AG10803 (cell line): ENCODE results near the gene DBNDD2.

ENCODE experiments used
- DNase-seq: peaks from one replicate; pipeline ENCODE4 v3.0.0; 2010; ENCODE audit warnings: low read depth
- H3K4me3 ChIP-seq: 2 replicates; pipeline ENCODE4 v1.5.1; 2011; ENCODE audit warnings: mild to moderate bottlenecking, low read length, control low read depth
- TF ChIP-seq, protein P1 (sequence below): conservative IDR thresholded peaks from 2 replicates; pipeline ENCODE4 v1.5.1; 2011; ENCODE audit warnings: mild to moderate bottlenecking, low read length, control low read depth, inconsistent platforms

DBNDD2 gene

DNA sequence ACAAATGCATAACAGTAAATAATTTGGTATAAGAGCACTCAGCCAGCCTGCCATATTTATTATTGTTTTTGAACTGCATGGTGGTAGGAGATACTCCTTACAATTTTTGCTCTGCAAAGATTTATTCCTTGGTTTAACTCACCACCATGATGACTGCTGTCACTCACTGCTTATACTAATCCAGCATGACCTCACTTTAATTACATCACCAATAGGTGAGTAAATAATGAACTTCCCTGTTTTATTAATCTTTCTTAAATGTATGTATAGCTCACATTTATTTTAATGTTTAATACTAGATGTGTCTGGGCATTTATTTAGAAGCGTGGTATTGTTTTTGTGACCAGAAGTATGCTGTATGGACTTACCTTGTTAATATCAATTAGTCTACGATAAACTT lies 17.2 kb upstream of the DBNDD2 start:
- H3K4me3 ChIP-seq: no peak overlapping the region
- TF ChIP-seq, protein P1, sequence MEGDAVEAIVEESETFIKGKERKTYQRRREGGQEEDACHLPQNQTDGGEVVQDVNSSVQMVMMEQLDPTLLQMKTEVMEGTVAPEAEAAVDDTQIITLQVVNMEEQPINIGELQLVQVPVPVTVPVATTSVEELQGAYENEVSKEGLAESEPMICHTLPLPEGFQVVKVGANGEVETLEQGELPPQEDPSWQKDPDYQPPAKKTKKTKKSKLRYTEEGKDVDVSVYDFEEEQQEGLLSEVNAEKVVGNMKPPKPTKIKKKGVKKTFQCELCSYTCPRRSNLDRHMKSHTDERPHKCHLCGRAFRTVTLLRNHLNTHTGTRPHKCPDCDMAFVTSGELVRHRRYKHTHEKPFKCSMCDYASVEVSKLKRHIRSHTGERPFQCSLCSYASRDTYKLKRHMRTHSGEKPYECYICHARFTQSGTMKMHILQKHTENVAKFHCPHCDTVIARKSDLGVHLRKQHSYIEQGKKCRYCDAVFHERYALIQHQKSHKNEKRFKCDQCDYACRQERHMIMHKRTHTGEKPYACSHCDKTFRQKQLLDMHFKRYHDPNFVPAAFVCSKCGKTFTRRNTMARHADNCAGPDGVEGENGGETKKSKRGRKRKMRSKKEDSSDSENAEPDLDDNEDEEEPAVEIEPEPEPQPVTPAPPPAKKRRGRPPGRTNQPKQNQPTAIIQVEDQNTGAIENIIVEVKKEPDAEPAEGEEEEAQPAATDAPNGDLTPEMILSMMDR: no peak
- no peak for DNase-seq

- DNase-seq: no peak
- H3K4me3 ChIP-seq: no peak overlapping the region
- TF ChIP-seq, protein P1: no peak
Observed at GRCh38 chr20:45391559-45391958, 16.5 kb upstream of the DBNDD2 start.

- no peak for DNase-seq
- H3K4me3 ChIP-seq: no peak overlapping the region
- TF ChIP-seq, protein P1: no peak
Observed at GRCh38 chr20:45392733-45393132, 15.4 kb upstream of the DBNDD2 start.

- no peak for DNase-seq
- TF ChIP-seq, protein P1: no peak
- H3K4me3 ChIP-seq: no peak overlapping the region
Observed at GRCh38 chr20:45394221-45395113, 13.6 kb upstream of the DBNDD2 start.

DNA sequence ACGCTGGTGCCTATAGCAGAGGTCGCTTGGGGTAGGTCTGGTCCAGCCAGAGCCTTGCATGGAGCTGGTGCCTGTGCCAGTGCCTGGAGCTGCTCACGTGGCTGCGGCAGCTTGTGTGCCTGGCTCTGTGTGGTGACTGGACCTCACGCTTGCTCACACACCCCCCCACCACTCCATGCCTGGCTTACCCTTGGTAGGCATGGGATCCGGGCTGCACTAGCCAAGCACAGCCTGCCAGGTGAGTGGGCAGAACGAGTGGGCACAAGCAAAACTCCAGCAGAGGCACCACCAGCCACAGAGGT lies 13.0 kb upstream of the DBNDD2 start:
- TF ChIP-seq, protein P1: no peak
- no peak overlapping the region for H3K4me3 ChIP-seq
- no peak for DNase-seq

DNA sequence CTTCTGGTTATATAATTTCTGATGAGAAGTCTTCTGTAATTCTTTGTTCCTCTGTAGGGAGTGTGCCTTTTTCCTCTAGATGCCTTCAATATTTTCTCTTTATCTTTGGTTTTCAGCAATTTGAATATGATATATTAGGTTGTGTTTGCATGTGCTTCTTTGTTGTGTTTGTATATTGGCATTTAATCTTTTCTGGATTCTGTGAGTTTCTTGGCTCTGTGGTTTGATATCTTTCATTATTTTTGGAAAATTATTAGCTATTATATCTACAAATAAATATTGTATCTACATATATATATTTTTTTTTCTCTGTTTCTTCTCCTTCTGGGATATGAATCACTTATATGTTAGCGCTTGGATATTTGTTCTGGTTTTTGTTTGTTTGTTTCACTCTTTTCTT lies 9.1 kb upstream of the DBNDD2 start:
- TF ChIP-seq, protein P1: no peak
- DNase-seq: no peak
- H3K4me3 ChIP-seq: no peak overlapping the region

DNA sequence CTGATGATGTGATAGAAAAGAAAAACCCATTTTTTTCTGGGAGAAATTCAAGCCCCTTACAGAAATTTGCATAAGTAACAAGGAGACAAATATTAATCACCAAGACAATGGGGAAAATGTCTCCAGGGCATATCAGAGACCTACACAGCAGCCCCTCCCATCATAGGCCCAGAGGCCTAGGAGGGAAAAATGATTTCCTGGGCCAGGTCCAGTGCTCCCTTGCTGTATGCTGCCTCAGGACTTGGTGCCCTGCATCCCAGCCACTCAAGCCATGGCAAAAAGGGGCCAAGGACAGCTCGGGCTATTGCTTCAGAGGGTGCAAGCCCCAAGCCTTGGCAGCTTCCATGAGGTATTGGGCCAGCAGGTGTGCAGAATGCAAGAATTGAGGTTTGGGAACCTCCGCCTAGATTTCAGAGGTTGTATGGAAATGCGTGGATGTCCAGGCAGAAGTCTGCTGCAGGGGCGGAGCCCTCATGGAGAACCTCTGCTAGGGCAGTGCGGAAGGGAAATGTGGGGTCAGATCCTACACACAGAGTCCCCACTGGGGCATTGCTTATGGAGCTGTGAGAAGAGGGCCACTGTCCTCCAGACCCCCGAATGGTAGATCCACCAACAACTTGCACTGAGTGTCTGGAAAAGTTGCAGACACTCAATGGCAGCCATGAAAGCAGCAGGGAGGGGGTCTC lies 7.6 kb upstream of the DBNDD2 start:
- TF ChIP-seq, protein P1: no peak

More for the DNA sequence above, 7.6 kb upstream of the DBNDD2 start:
- H3K4me3 ChIP-seq: no peak overlapping the region
- DNase-seq: no peak
